Measurements from ENCODE around the gene PRKAA1.

- TF ChIP-seq CTCF (IDR thresholded peaks at IDR 0.05; ENCODE audit: low read length) (no peak), EZH2 (IDR thresholded peaks at IDR 0.05; ENCODE audit: borderline replicate concordance, low read length) (no peak)
Observed at GRCh38 chr5:40832345-40832744, 34.2 kb upstream of the PRKAA1 start.

Measured in OCI-LY1 (cell line).